Uterus (tissue), 2 donors: ENCODE measurements around the gene DRC7.

ENCODE experiments used
- POLR2A ChIP-seq, 2 donors: fragments of 450-650 bp; IDR thresholded peaks; one replicate each; pipeline ENCODE4 v1.6.1; 2016; ENCODE audit warnings: antibody characterized with exemption in 2 of 2, mild to moderate bottlenecking in 1 of 2, moderate library complexity in 1 of 2
- TF ChIP-seq, protein P1 (sequence below), 4 experiments: fragments of 200-600 bp in 2 of 4; fragments of 450-650 bp in 2 of 4; sonication (generic) in 2 of 4; IDR thresholded peaks; one replicate each; pipeline ENCODE4 v1.5.1; 2016 to 2019; ENCODE audit warnings: antibody characterized with exemption in 4 of 4, mild to moderate bottlenecking in 2 of 4, moderate library complexity in 1 of 4

DNA sequence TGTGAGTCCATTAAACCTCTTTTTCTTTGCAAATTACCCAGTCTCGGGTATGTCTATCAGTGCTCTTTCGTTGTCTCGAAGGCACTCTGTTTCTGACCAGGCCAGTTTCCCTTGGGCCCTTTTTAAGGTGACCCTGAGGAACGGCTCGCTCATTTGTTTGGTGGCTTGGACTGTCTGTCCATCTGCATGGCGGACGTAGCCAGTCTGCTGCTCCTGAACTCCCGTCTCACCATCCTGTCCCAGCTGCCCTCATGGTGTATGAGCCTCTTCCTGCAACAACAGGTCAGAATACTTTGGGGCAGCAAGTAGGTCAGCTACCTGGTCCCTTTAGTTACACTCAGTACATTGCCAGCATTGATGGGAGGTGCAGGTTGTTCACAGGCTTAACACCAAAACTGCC is 19.0 kb downstream of the DRC7 start:
- TF ChIP-seq, protein P1, sequence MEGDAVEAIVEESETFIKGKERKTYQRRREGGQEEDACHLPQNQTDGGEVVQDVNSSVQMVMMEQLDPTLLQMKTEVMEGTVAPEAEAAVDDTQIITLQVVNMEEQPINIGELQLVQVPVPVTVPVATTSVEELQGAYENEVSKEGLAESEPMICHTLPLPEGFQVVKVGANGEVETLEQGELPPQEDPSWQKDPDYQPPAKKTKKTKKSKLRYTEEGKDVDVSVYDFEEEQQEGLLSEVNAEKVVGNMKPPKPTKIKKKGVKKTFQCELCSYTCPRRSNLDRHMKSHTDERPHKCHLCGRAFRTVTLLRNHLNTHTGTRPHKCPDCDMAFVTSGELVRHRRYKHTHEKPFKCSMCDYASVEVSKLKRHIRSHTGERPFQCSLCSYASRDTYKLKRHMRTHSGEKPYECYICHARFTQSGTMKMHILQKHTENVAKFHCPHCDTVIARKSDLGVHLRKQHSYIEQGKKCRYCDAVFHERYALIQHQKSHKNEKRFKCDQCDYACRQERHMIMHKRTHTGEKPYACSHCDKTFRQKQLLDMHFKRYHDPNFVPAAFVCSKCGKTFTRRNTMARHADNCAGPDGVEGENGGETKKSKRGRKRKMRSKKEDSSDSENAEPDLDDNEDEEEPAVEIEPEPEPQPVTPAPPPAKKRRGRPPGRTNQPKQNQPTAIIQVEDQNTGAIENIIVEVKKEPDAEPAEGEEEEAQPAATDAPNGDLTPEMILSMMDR (IDR thresholded peaks at IDR 0.05) = no peak
- TF ChIP-seq POLR2A (IDR thresholded peaks at IDR 0.05) = no peak
